Cardiac muscle cell (in vitro differentiated cells and primary cell): ENCODE measurements around the gene ANKRD52. TPM values are rescaled to one million over a fixed set of nuclear protein-coding genes. Genes with fewer than 3 reads are reported as not detected.

Experiments used
- DNase-seq, 2 donors: peaks; one replicate each; pipeline versions ENCODE4 v3.0.0 to v3.0.0-alpha.2; 2010 to 2017; ENCODE audit warnings: low read depth in 1 of 2, low spot score in 1 of 2
- H3K27ac ChIP-seq: fragments of 200-600 bp; sonication (generic); 2 replicates; pipeline ENCODE4 v1.5.1; 2016
- H3K27me3 ChIP-seq: fragments of 200-600 bp; sonication (generic); 2 replicates; pipeline ENCODE4 v1.6.0; 2016; ENCODE audit warnings: control low read depth
- H3K36me3 ChIP-seq: fragments of 200-600 bp; sonication (generic); 2 replicates; pipeline ENCODE4 v1.5.1; 2016; ENCODE audit warnings: control low read depth
- H3K4me1 ChIP-seq: fragments of 200-600 bp; sonication (generic); 2 replicates; pipeline ENCODE4 v1.8.1; 2017; ENCODE audit warnings: low read depth, mild to moderate bottlenecking, mixed run types
- H3K4me3 ChIP-seq: fragments of 200-600 bp; sonication (generic); 2 replicates; pipeline ENCODE4 v1.5.1; 2016; ENCODE audit warnings: mild to moderate bottlenecking
- H3K9me3 ChIP-seq: fragments of 200-600 bp; sonication (generic); 2 replicates; pipeline ENCODE4 v1.5.1; 2017; ENCODE audit warnings: low read depth, mild to moderate bottlenecking, control low read depth
- polyA plus RNA-seq: library from polyadenylated mRNA; unstranded; fragments of >200 nt; fragmentation: Nextera tagmentation; extraction: Ambion mirVana; gene quantifications from 2 replicates; pipeline ENCODE4 v1.2.1, GENCODE V29; 2016
- total RNA-seq: library from RNA; depleted of rRNA; stranded (reverse); fragments of >200 nt; gene quantifications from 2 replicates; pipeline ENCODE4 v1.2.3, GENCODE V29; 2016
- TF ChIP-seq, protein P1 (sequence below): IDR thresholded peaks from 2 replicates; pipeline ENCODE4 v1.5.1; 2012; ENCODE audit warnings: low read depth, mild to moderate bottlenecking, low read length

Gene ANKRD52
- total and polyA plus RNA-seq, 2 experiments from 2014 or later, result 18.0 to 34.9 TPM

DNA sequence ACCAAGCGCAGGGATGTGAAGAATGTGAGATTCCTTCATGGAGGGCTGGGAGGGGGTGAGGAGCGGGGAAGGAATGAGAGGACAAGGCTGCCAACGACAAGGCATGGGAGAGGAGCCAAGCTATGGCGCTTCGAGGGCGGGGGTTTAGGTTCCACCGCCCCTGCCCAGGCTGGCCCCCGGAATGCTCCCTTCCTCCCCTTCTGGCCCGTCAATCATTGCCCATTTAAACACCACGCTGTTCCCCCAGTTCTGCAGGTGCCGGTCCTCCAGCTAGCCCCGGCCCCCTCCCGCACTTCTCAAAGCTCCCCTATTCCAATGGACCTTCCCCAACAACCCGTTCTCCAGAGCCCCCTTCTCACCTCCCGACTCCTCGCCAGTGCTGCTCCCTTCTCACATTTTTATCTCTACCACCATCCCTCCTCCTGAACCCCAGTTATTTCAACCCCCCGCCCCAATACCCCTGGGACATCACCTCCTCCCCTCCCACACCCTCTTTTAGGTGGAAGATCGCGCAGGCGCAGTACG, 36.9 kb downstream of the ANKRD52 start:
- no peaks in the 10 kb centered on the region for H3K9me3 ChIP-seq
- peak overlapping the region; percentile 69 for H3K4me3 ChIP-seq
- H3K27ac ChIP-seq, result peak overlapping the region; percentile 98
- peak; percentile 88 to 91 for DNase-seq
- H3K27me3 ChIP-seq, result no peaks in the 10 kb centered on the region
- TF ChIP-seq, protein P1, sequence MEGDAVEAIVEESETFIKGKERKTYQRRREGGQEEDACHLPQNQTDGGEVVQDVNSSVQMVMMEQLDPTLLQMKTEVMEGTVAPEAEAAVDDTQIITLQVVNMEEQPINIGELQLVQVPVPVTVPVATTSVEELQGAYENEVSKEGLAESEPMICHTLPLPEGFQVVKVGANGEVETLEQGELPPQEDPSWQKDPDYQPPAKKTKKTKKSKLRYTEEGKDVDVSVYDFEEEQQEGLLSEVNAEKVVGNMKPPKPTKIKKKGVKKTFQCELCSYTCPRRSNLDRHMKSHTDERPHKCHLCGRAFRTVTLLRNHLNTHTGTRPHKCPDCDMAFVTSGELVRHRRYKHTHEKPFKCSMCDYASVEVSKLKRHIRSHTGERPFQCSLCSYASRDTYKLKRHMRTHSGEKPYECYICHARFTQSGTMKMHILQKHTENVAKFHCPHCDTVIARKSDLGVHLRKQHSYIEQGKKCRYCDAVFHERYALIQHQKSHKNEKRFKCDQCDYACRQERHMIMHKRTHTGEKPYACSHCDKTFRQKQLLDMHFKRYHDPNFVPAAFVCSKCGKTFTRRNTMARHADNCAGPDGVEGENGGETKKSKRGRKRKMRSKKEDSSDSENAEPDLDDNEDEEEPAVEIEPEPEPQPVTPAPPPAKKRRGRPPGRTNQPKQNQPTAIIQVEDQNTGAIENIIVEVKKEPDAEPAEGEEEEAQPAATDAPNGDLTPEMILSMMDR, result no peak
- peaks cover 12% of the 10 kb centered on the region for H3K4me1 ChIP-seq
- peaks cover under 1% of the 10 kb centered on the region for H3K36me3 ChIP-seq

DNA sequence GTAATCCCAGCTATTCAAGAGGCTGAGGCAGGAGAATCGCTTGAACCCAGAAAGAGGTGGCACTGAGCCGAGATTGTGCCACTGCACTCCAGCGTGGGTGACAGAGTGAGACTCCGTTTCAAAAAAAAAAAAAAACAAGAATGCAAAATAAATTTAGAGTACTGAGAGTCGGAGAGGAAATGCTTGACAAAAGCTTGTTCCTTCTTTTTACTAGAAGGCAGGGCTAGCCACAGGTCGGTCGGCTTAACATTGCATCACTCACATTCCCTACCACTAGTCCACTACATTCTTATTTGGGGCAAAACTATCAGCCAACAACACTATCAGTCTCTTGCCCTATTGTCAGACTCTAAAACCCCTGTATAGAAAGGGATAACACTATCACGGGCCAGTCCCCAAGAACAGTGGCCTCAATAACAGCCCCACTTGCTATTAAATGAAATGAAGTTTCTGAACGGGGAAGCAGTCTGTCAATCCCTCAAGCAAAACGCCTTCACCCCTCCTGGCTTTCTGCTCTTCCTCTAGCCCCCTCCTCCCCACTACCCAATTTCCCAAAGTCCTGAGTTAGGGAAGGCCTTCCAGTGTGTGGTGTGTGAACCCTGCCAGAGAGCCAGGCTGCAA, 37.5 kb downstream of the ANKRD52 start:
- TF ChIP-seq, protein P1, result no peak
- Histone ChIP-seq H3K36me3 (peaks cover 4% of the 10 kb centered on the region), H3K9me3 (no peaks in the 10 kb centered on the region), H3K27me3 (no peaks in the 10 kb centered on the region), H3K27ac (peak overlapping the region; percentile 98), H3K4me3 (peak overlapping the region; percentile 69), H3K4me1 (peaks cover 12% of the 10 kb centered on the region)
- peak in 1 of 2 donors; percentile 79 for DNase-seq

DNA sequence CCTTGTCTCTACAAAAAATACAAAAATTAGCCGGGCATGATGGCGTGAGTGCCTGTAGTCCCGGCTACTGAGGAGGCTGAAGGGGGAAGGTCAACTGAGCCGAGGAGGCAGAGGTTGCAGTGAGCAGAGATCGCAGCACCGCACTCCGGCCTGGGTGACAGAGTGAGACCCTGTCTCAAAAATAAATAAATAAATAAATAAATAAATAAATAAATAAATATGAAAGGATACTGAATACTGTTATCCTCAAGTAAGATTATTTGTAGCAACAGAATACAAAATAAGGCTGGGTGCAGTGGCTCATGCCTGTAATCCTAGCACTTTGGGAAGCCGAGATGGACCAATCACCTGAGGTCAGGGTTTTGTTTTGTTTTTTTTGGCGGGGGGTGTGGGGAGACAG, 38.3 kb downstream of the ANKRD52 start:
- H3K27me3 ChIP-seq, result no peaks in the 10 kb centered on the region
- no peaks in the 10 kb centered on the region for H3K9me3 ChIP-seq
- H3K4me3 ChIP-seq, result no peak overlapping the region
- DNase-seq, result no peak
- peaks cover 9% of the 10 kb centered on the region for H3K36me3 ChIP-seq
- TF ChIP-seq, protein P1, result no peak
- H3K27ac ChIP-seq, result peak overlapping the region; percentile 98
- peaks cover 12% of the 10 kb centered on the region for H3K4me1 ChIP-seq

DNA sequence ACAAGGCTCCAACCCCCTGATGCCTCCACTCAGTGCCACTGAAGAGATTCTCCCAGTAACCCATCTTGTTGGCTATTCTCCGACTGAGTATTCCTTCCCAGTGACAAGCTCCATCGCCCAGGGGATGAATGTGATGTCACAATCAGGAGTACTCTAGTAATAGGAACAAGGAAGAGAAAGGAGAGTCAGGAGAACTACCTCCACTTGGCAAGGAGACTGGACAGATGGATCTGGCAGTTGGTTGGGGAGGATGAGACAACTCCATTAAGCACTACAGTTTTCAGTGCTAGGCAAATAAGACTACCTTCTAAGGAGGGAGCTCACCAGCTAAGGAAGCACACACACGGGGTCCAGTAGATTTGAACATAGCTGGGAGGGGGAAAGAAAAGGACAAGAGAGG, 41.7 kb downstream of the ANKRD52 start:
- Histone ChIP-seq H3K4me1 (peaks cover 3% of the 10 kb centered on the region), H3K36me3 (peaks cover 40% of the 10 kb centered on the region), H3K27ac (no peak overlapping the region), H3K4me3 (no peak overlapping the region), H3K27me3 (no peaks in the 10 kb centered on the region), H3K9me3 (no peaks in the 10 kb centered on the region)
- no peak for DNase-seq
- TF ChIP-seq, protein P1, result no peak

DNA sequence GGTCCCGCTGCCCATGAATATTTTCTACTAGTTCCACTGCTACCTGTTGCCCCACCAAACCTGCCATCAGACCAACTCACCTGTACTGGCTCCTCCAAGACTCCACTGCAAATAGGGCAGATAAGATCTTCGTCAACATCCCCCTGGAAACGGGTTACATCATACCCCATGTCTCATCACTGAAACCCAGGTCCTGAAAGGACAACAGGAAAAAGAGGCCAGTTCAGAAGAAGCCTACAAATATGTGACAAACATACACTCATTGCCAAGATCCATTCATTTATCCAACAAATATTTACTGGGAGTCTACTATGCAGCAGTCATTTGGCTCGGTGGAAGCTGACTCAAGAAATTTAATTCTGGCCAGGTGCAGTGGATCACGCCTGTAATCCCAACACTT, 44.3 kb downstream of the ANKRD52 start:
- TF ChIP-seq, protein P1, result no peak
- Histone ChIP-seq H3K4me3 (no peak overlapping the region), H3K27me3 (no peaks in the 10 kb centered on the region), H3K4me1 (no peaks in the 10 kb centered on the region), H3K36me3 (peaks cover 57% of the 10 kb centered on the region), H3K9me3 (no peaks in the 10 kb centered on the region), H3K27ac (no peak overlapping the region)
- DNase-seq, result no peak
